Kidney epithelial cell (primary cell): ENCODE results near the gene MX1. TPM values are rescaled to one million over a fixed set of nuclear protein-coding genes. Genes with fewer than 3 reads are reported as not detected.

Experiments
- DNase-seq: peaks from one replicate; pipeline ENCODE4 v3.0.0-alpha.2; 2010; ENCODE audit warnings: low read depth
- H3K27me3 ChIP-seq: 2 replicates; pipeline ENCODE4 v1.6.0; 2011; ENCODE audit warnings: low read length; ENCODE audit not compliant: control insufficient read depth, insufficient read depth
- H3K36me3 ChIP-seq: 2 replicates; pipeline ENCODE4 v1.5.1; 2011; ENCODE audit warnings: low read length; ENCODE audit not compliant: control insufficient read depth, insufficient read depth
- H3K4me3 ChIP-seq: 2 replicates; pipeline ENCODE4 v1.5.1; 2011; ENCODE audit warnings: low read depth, mild to moderate bottlenecking, control low read depth, low read length
- total RNA-seq: library from RNA; depleted of rRNA; stranded (reverse); fragments of >200 nt; gene quantifications from 2 replicates; pipeline ENCODE4 v1.2.3, GENCODE V29; 2015
- TF ChIP-seq, protein P1 (sequence below): IDR thresholded peaks from 2 replicates; pipeline ENCODE4 v1.5.1; 2011; ENCODE audit warnings: mild to moderate bottlenecking, moderate library complexity, low read length, control low read depth, inconsistent platforms; ENCODE audit not compliant: insufficient read depth, poor library complexity, severe bottlenecking

MX1 gene
- total RNA-seq, 1 donor from 2014 or later = 48.7 TPM

DNA sequence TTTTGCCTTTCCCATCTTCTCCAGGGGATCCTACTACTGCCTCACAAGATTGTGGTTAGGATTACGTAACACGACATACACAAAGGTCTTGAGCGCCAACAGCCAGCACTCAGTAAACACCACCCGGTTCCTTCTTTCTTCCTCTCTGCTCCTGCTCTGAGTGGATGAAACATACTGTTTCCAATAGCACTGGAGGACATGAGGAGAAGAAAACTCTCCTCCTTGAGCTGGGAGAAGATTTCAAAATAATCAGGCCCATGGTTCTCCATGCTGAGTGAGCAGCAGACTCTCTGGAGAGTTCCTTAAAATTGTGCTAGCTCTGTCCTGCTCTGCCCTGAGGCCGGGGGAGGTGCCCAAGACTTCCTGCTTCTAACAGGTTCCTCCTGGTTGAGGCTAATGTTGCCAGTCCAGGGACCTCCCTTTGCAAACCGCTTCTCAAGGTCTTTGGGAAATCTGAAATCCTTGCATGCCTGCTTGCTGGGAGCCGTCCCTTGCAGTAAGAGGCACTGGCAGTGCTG lies 29.4 kb upstream of the MX1 start:
- DNase-seq = no peak
- no peaks in the 10 kb centered on the region for H3K36me3 ChIP-seq
- peaks cover 2% of the 10 kb centered on the region for H3K27me3 ChIP-seq
- TF ChIP-seq, protein P1, sequence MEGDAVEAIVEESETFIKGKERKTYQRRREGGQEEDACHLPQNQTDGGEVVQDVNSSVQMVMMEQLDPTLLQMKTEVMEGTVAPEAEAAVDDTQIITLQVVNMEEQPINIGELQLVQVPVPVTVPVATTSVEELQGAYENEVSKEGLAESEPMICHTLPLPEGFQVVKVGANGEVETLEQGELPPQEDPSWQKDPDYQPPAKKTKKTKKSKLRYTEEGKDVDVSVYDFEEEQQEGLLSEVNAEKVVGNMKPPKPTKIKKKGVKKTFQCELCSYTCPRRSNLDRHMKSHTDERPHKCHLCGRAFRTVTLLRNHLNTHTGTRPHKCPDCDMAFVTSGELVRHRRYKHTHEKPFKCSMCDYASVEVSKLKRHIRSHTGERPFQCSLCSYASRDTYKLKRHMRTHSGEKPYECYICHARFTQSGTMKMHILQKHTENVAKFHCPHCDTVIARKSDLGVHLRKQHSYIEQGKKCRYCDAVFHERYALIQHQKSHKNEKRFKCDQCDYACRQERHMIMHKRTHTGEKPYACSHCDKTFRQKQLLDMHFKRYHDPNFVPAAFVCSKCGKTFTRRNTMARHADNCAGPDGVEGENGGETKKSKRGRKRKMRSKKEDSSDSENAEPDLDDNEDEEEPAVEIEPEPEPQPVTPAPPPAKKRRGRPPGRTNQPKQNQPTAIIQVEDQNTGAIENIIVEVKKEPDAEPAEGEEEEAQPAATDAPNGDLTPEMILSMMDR = no peak
- no peak overlapping the region for H3K4me3 ChIP-seq

DNA sequence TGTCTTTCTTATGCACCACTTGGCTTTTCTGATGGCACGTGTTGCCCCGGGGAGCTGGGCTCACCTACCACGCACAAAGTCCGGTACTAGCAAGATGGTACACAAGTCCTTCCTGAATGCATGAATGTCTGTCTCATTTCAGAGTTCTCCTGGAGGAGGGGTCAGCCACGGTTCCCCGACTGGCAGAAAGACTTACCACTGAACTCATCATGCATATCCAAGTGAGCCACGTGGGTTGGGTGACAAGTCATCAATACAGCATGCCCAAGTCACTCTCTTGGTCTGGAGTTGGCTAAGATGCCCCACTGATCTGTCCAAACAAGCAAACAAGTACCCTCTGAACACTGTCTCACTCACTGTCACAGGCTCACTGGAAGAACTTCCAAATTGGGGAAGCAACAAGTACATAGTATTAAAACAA lies 28.6 kb upstream of the MX1 start:
- TF ChIP-seq, protein P1 = no peak
- DNase-seq = no peak

DNA sequence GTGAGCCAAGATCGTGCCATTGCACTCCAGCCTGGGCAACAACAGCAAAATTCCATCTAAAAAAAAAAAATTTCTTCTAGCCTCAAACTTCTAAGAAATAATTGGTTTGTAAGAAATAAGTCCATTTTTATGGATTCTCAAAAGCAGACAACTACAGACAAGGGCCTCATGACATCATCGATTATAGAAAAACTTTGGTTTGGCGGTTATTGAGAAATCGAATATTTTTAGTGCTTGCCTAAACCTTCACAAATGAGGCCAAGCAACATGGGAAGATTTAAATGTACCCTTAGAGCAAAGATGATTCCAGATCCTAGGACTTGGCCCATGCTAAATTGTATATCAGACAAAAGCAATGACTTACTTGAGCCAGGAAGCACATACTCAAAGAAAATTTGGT lies 27.8 kb upstream of the MX1 start:
- peaks cover 4% of the 10 kb centered on the region for H3K27me3 ChIP-seq
- DNase-seq = no peak
- H3K36me3 ChIP-seq = no peaks in the 10 kb centered on the region
- TF ChIP-seq, protein P1 = no peak
- no peak overlapping the region for H3K4me3 ChIP-seq

More for the DNA sequence above, 28.6 kb upstream of the MX1 start:
- H3K4me3 ChIP-seq = no peak overlapping the region
- no peaks in the 10 kb centered on the region for H3K36me3 ChIP-seq
- H3K27me3 ChIP-seq = peaks cover 2% of the 10 kb centered on the region

DNA sequence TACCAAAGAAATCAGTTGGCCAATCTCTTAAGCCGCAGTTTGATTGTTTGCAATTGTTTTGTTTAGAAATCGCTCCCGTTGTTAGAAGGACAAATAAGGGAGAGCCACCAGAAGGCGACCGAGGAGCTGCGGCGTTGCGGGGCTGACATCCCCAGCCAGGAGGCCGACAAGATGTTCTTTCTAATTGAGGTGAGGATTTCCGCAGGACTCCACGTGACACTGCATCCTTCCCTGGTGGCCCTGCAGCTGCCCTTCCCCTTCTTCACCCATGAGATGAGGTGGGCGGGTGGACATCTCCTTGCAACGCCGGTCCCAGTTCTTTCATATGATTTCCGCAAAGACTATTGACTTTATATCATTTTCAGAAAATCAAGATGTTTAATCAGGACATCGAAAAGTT lies 27.2 kb upstream of the MX1 start:
- H3K27me3 ChIP-seq = peaks cover 2% of the 10 kb centered on the region

DNA sequence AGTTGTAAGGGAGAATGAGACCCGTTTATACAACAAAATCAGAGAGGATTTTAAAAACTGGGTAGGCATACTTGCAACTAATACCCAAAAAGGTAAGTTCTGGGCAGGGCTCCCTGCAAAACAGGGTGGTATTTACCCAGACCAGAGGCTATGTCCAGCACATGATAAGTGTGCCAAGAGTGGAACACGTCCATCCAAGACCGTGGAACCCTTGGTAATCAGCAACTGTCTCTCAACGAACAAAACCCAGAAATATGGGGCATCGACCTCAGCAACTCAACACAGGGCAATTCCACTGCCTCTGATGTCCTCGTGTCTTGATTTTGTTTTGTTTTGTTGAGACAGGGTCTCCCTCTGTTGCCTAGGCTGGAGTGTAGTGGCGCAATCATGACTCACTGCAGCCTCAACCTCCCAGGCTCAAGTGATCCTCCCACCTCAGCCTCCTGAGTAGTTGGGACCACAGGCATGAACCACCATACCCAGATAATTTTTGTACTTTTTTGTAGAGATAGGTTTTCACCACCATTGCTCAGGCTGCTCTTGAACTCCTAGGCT lies 26.7 kb upstream of the MX1 start:
- Histone ChIP-seq H3K27me3 (peaks cover 2% of the 10 kb centered on the region), H3K4me3 (no peak overlapping the region), H3K36me3 (no peaks in the 10 kb centered on the region)
- TF ChIP-seq, protein P1 = no peak
- no peak for DNase-seq

More for the DNA sequence above, 27.2 kb upstream of the MX1 start:
- TF ChIP-seq, protein P1 = no peak
- DNase-seq = no peak
- no peaks in the 10 kb centered on the region for H3K36me3 ChIP-seq
- no peak overlapping the region for H3K4me3 ChIP-seq

DNA sequence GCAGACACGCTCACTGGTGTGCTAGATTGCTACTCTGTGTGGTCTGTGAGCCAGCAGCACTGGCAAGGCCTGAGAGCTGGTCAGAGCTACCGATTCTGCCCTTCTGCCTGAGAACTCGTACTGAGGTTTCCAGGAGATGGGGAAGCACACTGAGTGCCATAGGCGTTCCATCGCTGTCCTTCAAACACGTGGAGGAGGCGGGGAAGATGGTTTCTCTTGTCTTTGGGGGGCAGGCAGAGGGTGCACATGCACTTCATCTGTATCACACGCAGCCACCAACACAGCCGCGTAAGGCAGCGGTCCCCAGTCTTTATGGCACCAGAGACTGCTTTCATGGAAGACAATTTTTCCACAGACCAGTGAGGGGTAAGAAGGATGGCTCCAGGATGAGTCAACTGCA lies 23.8 kb upstream of the MX1 start:
- TF ChIP-seq, protein P1 = no peak
- no peak for DNase-seq
- H3K4me3 ChIP-seq = no peak overlapping the region
- H3K27me3 ChIP-seq = peaks cover 2% of the 10 kb centered on the region
- H3K36me3 ChIP-seq = no peaks in the 10 kb centered on the region
